ENCODE measurements around the gene DNAH14. TPM values are rescaled to one million over a fixed set of nuclear protein-coding genes. Genes with fewer than 3 reads are reported as not detected.
"Not testable (repeated sequence)": the region's sequence is repeated elsewhere in the genome, so short reads cannot be mapped to it uniquely, and the experiment has no call there.

DNAH14 gene
- total RNA-seq, 1 donor from 2014 or later: 2.2 TPM

GRCh38 chr1:224981922-224982354, 52.5 kb downstream of the DNAH14 start:
- DNase-seq (ENCODE audit: low spot score); intact Hi-C loops (cut with DNase I): not testable (repeated sequence)

GRCh38 chr1:224988042-224988441, 58.6 kb downstream of the DNAH14 start:
- intact Hi-C loops (cut with DNase I): no loop called here

GRCh38 chr1:224989615-224990014, 60.1 kb downstream of the DNAH14 start:
- DNase-seq (ENCODE audit: low spot score): no peak
- intact Hi-C loops (cut with DNase I): no loop called here

More at GRCh38 chr1:224988042-224988441, 58.6 kb downstream of the DNAH14 start:
- DNase-seq (ENCODE audit: low spot score): no peak

GRCh38 chr1:224991550-224991949, 62.1 kb downstream of the DNAH14 start:
- DNase-seq (ENCODE audit: low spot score); intact Hi-C loops (cut with DNase I): not testable (repeated sequence)

GRCh38 chr1:224995602-224996001, 66.1 kb downstream of the DNAH14 start:
- intact Hi-C loops (cut with DNase I): no loop called here

GRCh38 chr1:224996266-224996665, 66.8 kb downstream of the DNAH14 start:
- no peak for DNase-seq (ENCODE audit: low spot score)
- intact Hi-C loops (cut with DNase I): no loop called here

More at GRCh38 chr1:224995602-224996001, 66.1 kb downstream of the DNAH14 start:
- DNase-seq (ENCODE audit: low spot score): no peak

GRCh38 chr1:224998185-224998584, 68.7 kb downstream of the DNAH14 start:
- intact Hi-C loops (cut with DNase I): no loop called here
- DNase-seq (ENCODE audit: low spot score): no peak

GRCh38 chr1:225004396-225004795, 74.9 kb downstream of the DNAH14 start:
- intact Hi-C loops (cut with DNase I): no loop called here
- no peak for DNase-seq (ENCODE audit: low spot score)

GRCh38 chr1:225006352-225006751, 76.9 kb downstream of the DNAH14 start:
- intact Hi-C loops (cut with DNase I); DNase-seq (ENCODE audit: low spot score): not testable (repeated sequence)

GRCh38 chr1:225008050-225008449, 78.6 kb downstream of the DNAH14 start:
- DNase-seq (ENCODE audit: low spot score); intact Hi-C loops (cut with DNase I): not testable (repeated sequence)

- intact Hi-C loops (cut with DNase I): no loop called here
These were observed 91.6 kb downstream of the DNAH14 start for GRCh38 chr1:225021037-225021436.

GRCh38 chr1:225026701-225027100, 97.2 kb downstream of the DNAH14 start:
- DNase-seq (ENCODE audit: low spot score): no peak
- intact Hi-C loops (cut with DNase I): no loop called here

More at GRCh38 chr1:225021037-225021436, 91.6 kb downstream of the DNAH14 start:
- DNase-seq (ENCODE audit: low spot score): no peak

- intact Hi-C loops (cut with DNase I); DNase-seq (ENCODE audit: low spot score): not testable (repeated sequence)
These were observed 107.0 kb downstream of the DNAH14 start for GRCh38 chr1:225036441-225036840.

- no peak for DNase-seq (ENCODE audit: low spot score)
- intact Hi-C loops (cut with DNase I): no loop called here
These were observed 112.8 kb downstream of the DNAH14 start for GRCh38 chr1:225042263-225042662.

GRCh38 chr1:225044258-225044657, 114.8 kb downstream of the DNAH14 start:
- no peak for DNase-seq (ENCODE audit: low spot score)
- intact Hi-C loops (cut with DNase I): no loop called here

GRCh38 chr1:225049594-225049993, 120.1 kb downstream of the DNAH14 start:
- DNase-seq (ENCODE audit: low spot score): no peak
- intact Hi-C loops (cut with DNase I): no loop called here

GRCh38 chr1:225063722-225064121, 134.2 kb downstream of the DNAH14 start:
- no peak for DNase-seq (ENCODE audit: low spot score)
- intact Hi-C loops (cut with DNase I): no loop called here

- intact Hi-C loops (cut with DNase I): no loop called here
- no peak for DNase-seq (ENCODE audit: low spot score)
These were observed 141.5 kb downstream of the DNAH14 start for GRCh38 chr1:225070972-225071371.

GRCh38 chr1:225097175-225097574, 167.7 kb downstream of the DNAH14 start:
- intact Hi-C loops (cut with DNase I): no loop called here
- DNase-seq (ENCODE audit: low spot score): no peak

GRCh38 chr1:225111000-225111399, 181.5 kb downstream of the DNAH14 start:
- no peak for DNase-seq (ENCODE audit: low spot score)
- intact Hi-C loops (cut with DNase I): no loop called here

- intact Hi-C loops (cut with DNase I): no loop called here
- DNase-seq (ENCODE audit: low spot score): no peak
These were observed 183.8 kb downstream of the DNAH14 start for GRCh38 chr1:225113265-225113664.

GRCh38 chr1:225114354-225114990, 185.0 kb downstream of the DNAH14 start:
- intact Hi-C loops (cut with DNase I): no loop called here
- no peak for DNase-seq (ENCODE audit: low spot score)
